BLaER1 treated with 17β-estradiol and CSF1 and Interleukin-3, amounts not matched to agents 10 nM and 100 nM (cell line): ENCODE results near the gene ST8SIA2.

Experiments used
- H3K27ac ChIP-seq, 11 experiments: shearing (Covaris generic); formaldehyde crosslinking; 2 replicates each; pipeline ENCODE4 v1.8.1; 2022
- H3K27me3 ChIP-seq, 11 experiments: shearing (Covaris generic); formaldehyde crosslinking; 2 replicates each; pipeline ENCODE4 v1.8.1; 2022
- H3K36me3 ChIP-seq, 11 experiments: shearing (Covaris generic); formaldehyde crosslinking; 2 replicates each; pipeline ENCODE4 v1.8.1; 2022
- H3K4me1 ChIP-seq, 10 experiments: shearing (Covaris generic); formaldehyde crosslinking; 2 replicates each; pipeline ENCODE4 v1.8.1; 2022
- H3K4me2 ChIP-seq, 11 experiments: shearing (Covaris generic); formaldehyde crosslinking; 2 replicates each; pipeline ENCODE4 v1.8.1; 2022
- H3K4me3 ChIP-seq, 10 experiments: shearing (Covaris generic); formaldehyde crosslinking; 2 replicates each; pipeline ENCODE4 v1.8.1; 2022
- H3K9ac ChIP-seq, 11 experiments: shearing (Covaris generic); formaldehyde crosslinking; 2 replicates each; pipeline ENCODE4 v1.8.1; 2022
- H3K9me3 ChIP-seq, 11 experiments: shearing (Covaris generic); formaldehyde crosslinking; replicated peaks in 1 of 11; 2 replicates each; pipeline ENCODE4 v1.8.1; 2022
- H4K20me1 ChIP-seq, 11 experiments: shearing (Covaris generic); formaldehyde crosslinking; 2 replicates each; pipeline ENCODE4 v1.8.1; 2022
- Cebpa-rat ChIP-seq, 11 experiments: shearing (Covaris generic); IDR thresholded peaks; 2 replicates each; pipeline ENCODE4 v1.8.1; 2022

ST8SIA2 gene

GRCh38 chr15:92405942-92406341 is 12.3 kb downstream of the ST8SIA2 start:
- Histone ChIP-seq H4K20me1 (peaks cover 0 to 17% (median 0%) of the 10 kb centered on the region in 11 experiments; a peak in 5 of 22 replicates), H3K27ac (no peak overlapping the region), H3K27me3 (no peaks in the 10 kb centered on the region), H3K36me3 (peaks cover 0 to 42% (median 26%) of the 10 kb centered on the region in 11 experiments; a peak in 12 of 22 replicates), H3K9ac (no peak overlapping the region), H3K9me3 (no peaks in the 10 kb centered on the region), H3K4me3 (no peak overlapping the region), H3K4me1 (peaks cover 0 to 5% (median 1%) of the 10 kb centered on the region in 10 experiments; a peak in 10 of 20 replicates), H3K4me2 (no peak overlapping the region)
- no peak for TF ChIP-seq Cebpa-rat (IDR thresholded peaks at IDR 0.05)

GRCh38 chr15:92407321-92407720 is 13.6 kb downstream of the ST8SIA2 start:
- TF ChIP-seq Cebpa-rat (IDR thresholded peaks at IDR 0.05): no peak
- Histone ChIP-seq H3K27me3 (no peaks in the 10 kb centered on the region), H3K9me3 (no peaks in the 10 kb centered on the region), H4K20me1 (peaks cover 0 to 19% (median 0%) of the 10 kb centered on the region in 11 experiments; a peak in 5 of 22 replicates), H3K36me3 (peaks cover 0 to 38% (median 17%) of the 10 kb centered on the region in 11 experiments; a peak in 12 of 22 replicates), H3K9ac (no peak overlapping the region), H3K27ac (no peak overlapping the region), H3K4me1 (peaks cover 0 to 15% (median 5%) of the 10 kb centered on the region in 10 experiments; a peak in 11 of 20 replicates), H3K4me3 (no peak overlapping the region), H3K4me2 (no peak overlapping the region)

- Histone ChIP-seq H3K27me3 (no peaks in the 10 kb centered on the region), H3K9ac (no peak overlapping the region), H3K4me3 (no peak overlapping the region), H3K9me3 (no peaks in the 10 kb centered on the region), H3K27ac (no peak overlapping the region), H3K4me1 (peaks cover 0 to 15% (median 5%) of the 10 kb centered on the region in 10 experiments; a peak in 11 of 20 replicates), H3K36me3 (peaks cover 0 to 34% (median 17%) of the 10 kb centered on the region in 11 experiments; a peak in 12 of 22 replicates), H4K20me1 (peaks cover 0 to 19% (median 0%) of the 10 kb centered on the region in 11 experiments; a peak in 5 of 22 replicates), H3K4me2 (no peak overlapping the region)
- no peak for TF ChIP-seq Cebpa-rat (IDR thresholded peaks at IDR 0.05)
Measured at GRCh38 chr15:92407916-92408315, 14.2 kb downstream of the ST8SIA2 start.

DNA sequence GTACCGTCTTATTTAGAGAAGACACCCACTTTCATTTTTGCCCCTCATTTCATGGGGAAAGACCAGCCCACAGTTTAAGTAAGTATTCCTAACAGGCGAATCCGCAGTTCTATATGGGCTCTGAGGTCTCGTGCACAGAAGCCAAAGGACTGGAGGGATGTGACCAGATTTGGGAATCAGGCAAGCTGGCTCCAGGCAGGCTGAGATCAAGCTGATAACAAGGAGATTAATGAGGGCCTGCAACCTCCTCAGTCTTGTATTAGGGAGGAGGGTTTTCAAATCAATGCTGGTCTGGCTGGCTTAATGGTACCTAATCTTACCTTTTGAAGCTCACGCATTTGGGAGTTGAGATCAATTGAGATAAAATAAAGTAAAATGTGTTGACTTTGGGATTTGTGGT is 15.3 kb downstream of the ST8SIA2 start:
- TF ChIP-seq Cebpa-rat (IDR thresholded peaks at IDR 0.05): no peak
- no peaks in the 10 kb centered on the region for H3K27me3 ChIP-seq
- peaks cover 0 to 21% (median 0%) of the 10 kb centered on the region in 11 experiments; a peak in 3 of 22 replicates for H4K20me1 ChIP-seq
- no peak overlapping the region for H3K4me2 ChIP-seq
- no peak overlapping the region for H3K27ac ChIP-seq
- peaks cover 0 to 15% (median 5%) of the 10 kb centered on the region in 10 experiments; a peak in 11 of 20 replicates for H3K4me1 ChIP-seq
- H3K36me3 ChIP-seq: peaks cover 0 to 31% (median 17%) of the 10 kb centered on the region in 11 experiments; a peak in 16 of 22 replicates
- H3K9me3 ChIP-seq: no peaks in the 10 kb centered on the region
- no peak overlapping the region for H3K4me3 ChIP-seq
- no peak overlapping the region for H3K9ac ChIP-seq

DNA sequence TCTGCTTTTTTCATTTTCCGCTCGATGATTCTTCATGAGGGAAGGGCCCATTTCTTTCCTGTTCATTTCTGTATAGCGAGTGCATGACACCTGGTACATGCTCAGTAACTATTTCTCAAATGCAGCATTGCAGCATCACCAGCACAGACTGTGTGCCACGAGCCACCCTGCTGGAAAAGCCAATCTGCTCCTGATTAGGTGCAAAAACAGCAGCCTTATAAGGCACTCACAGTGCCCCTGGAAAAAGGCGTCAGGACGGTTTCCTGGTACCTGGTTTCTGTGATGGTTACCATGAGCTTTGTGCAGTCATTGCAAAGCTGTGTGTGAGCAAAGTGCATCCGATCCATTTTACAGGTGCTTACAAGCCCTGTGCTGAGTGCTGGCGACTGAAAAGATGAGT is 15.8 kb downstream of the ST8SIA2 start:
- no peaks in the 10 kb centered on the region for H3K27me3 ChIP-seq
- no peak overlapping the region for H3K4me3 ChIP-seq
- no peak overlapping the region for H3K27ac ChIP-seq
- peaks cover 0 to 21% (median 0%) of the 10 kb centered on the region in 11 experiments; a peak in 3 of 22 replicates for H4K20me1 ChIP-seq
- H3K36me3 ChIP-seq: peaks cover 0 to 37% (median 19%) of the 10 kb centered on the region in 11 experiments; a peak in 16 of 22 replicates
- TF ChIP-seq Cebpa-rat (IDR thresholded peaks at IDR 0.05): no peak
- H3K4me1 ChIP-seq: peaks cover 0 to 15% (median 5%) of the 10 kb centered on the region in 10 experiments; a peak in 11 of 20 replicates
- H3K9me3 ChIP-seq: no peaks in the 10 kb centered on the region
- H3K4me2 ChIP-seq: no peak overlapping the region
- H3K9ac ChIP-seq: no peak overlapping the region

DNA sequence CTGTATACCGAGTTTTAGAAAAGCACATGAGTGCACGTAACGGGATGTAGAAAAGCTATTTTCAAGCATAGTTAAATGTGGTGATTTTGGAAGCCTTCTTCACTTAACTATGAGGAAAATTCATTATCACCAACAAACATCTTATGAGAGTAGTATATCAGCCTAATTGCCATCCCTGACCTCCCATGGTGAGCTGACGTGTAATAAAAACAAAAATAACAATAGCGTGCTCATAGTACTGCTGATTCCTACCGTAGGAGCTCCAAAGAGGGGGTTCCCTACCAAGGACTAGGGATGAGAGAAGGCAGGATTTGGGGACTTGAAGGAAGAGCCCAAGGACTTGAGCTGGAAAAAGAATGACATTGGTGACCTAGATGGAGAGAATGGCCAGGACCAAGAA is 16.9 kb downstream of the ST8SIA2 start:
- Histone ChIP-seq H3K9me3 (no peaks in the 10 kb centered on the region), H3K9ac (no peak overlapping the region), H3K4me3 (no peak overlapping the region), H3K36me3 (peaks cover 0 to 42% (median 28%) of the 10 kb centered on the region in 11 experiments; a peak in 16 of 22 replicates), H3K4me2 (peak overlapping the region in 6 of 11 experiments; percentile 14 to 43 (median 30); a peak in 6 of 22 replicates), H3K27ac (no peak overlapping the region), H3K4me1 (peaks cover 0 to 15% (median 5%) of the 10 kb centered on the region in 10 experiments; a peak in 11 of 20 replicates), H3K27me3 (no peaks in the 10 kb centered on the region), H4K20me1 (peaks cover 0 to 21% (median 0%) of the 10 kb centered on the region in 11 experiments; a peak in 3 of 22 replicates)
- TF ChIP-seq Cebpa-rat (IDR thresholded peaks at IDR 0.05): no peak

DNA sequence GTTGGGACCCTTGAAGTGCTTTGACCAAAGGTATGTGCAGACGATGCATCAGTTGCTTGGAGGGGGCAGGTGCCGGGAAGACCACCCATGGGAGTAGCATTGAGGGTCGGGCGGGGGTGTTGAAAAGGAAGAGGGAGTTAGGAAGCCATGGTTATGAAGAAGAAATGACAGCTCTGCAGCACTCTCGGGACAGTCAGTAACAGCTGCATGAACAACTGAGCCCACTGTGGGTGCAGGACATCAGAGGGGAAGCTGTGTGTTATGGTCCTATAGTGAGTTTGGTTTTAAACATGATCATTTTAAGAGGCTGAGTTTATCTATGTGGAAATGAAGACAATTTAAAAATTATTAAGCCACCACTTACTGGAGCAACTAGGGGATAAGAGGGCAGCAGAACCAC is 17.6 kb downstream of the ST8SIA2 start:
- no peak overlapping the region for H3K4me3 ChIP-seq
- peaks cover 0 to 46% (median 27%) of the 10 kb centered on the region in 11 experiments; a peak in 16 of 22 replicates for H3K36me3 ChIP-seq
- no peak overlapping the region for H3K27ac ChIP-seq
- peak overlapping the region in 6 of 11 experiments; percentile 14 to 43 (median 30); a peak in 10 of 22 replicates for H3K4me2 ChIP-seq
- no peak for TF ChIP-seq Cebpa-rat (IDR thresholded peaks at IDR 0.05)
- H3K9ac ChIP-seq: no peak overlapping the region
- no peaks in the 10 kb centered on the region for H3K27me3 ChIP-seq
- no peaks in the 10 kb centered on the region for H3K9me3 ChIP-seq
- peaks cover 0 to 15% (median 5%) of the 10 kb centered on the region in 10 experiments; a peak in 11 of 20 replicates for H3K4me1 ChIP-seq
- H4K20me1 ChIP-seq: peaks cover 0 to 21% (median 0%) of the 10 kb centered on the region in 11 experiments; a peak in 2 of 22 replicates

DNA sequence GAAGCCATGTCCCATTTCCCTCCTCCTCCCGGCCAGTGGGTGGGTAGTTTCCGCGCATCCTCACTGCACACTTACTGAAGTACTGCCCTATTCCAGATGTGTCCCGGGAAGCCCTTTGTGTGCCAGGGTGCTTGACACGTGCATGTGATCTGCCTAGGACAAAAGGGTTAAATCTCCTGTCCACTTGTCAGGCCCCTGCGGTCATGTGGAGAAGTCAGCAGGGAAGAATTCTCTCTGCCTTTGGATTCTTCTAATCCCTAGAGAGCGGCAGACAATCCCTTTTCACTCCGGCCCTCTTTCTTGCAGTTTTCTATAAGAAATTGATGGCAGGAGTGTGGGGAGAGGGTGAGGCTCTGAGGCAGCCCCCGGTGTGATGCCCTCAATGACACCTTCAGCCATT is 19.8 kb downstream of the ST8SIA2 start:
- H3K9me3 ChIP-seq: peaks cover 0 to 5% (median 0%) of the 10 kb centered on the region in 11 experiments; a peak in 1 of 22 replicates
- peaks cover 0 to 55% (median 39%) of the 10 kb centered on the region in 11 experiments; a peak in 16 of 22 replicates for H3K36me3 ChIP-seq
- H3K27ac ChIP-seq: no peak overlapping the region
- no peak overlapping the region for H3K9ac ChIP-seq
- H3K4me2 ChIP-seq: no peak overlapping the region
- no peaks in the 10 kb centered on the region for H3K27me3 ChIP-seq
- peaks cover 0 to 21% (median 0%) of the 10 kb centered on the region in 11 experiments; a peak in 2 of 22 replicates for H4K20me1 ChIP-seq
- H3K4me3 ChIP-seq: no peak overlapping the region
- peaks cover 0 to 20% (median 8%) of the 10 kb centered on the region in 10 experiments; a peak in 12 of 20 replicates for H3K4me1 ChIP-seq
- no peak for TF ChIP-seq Cebpa-rat (IDR thresholded peaks at IDR 0.05)

DNA sequence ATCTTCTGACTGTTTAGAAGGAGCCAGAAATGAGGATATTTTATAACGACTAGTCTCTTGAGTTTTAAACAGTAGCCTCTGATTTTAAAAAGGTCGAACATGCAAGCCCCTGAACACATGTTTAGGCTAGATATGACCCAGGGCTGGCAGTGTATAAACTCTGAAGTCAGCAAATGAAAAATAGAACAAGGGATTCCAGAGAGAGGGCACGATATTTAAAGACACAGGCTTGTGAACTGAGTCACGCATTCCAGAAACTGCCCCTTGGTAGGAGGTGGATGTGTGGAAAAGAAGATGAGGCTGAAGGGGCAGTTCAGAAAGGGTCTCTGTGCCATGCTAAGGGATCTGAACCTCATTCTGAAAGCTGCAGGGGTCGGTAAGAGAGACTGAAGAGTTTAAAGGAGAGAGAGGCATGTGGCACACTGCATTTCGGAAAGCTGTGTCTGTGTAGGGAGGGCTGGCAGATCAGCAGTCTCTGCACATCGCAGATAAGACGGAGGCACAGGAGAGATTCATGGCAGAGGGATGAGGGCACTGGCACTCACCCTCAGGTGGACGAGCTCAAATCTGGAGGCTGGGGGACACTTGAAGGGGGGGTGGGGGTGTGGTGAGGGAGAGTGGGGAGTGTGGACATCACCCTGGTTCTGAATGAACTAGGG is 22.1 kb downstream of the ST8SIA2 start:
- Histone ChIP-seq H3K9me3 (peaks cover 0 to 5% (median 0%) of the 10 kb centered on the region in 11 experiments; a peak in 1 of 22 replicates), H3K27me3 (no peaks in the 10 kb centered on the region), H4K20me1 (peaks cover 0 to 12% (median 0%) of the 10 kb centered on the region in 11 experiments; a peak in 1 of 22 replicates), H3K4me3 (no peak overlapping the region), H3K4me2 (no peak overlapping the region), H3K27ac (no peak overlapping the region), H3K36me3 (peaks cover 0 to 67% (median 36%) of the 10 kb centered on the region in 11 experiments; a peak in 16 of 22 replicates), H3K9ac (no peak overlapping the region), H3K4me1 (peaks cover 0 to 17% (median 8%) of the 10 kb centered on the region in 10 experiments; a peak in 12 of 20 replicates)
- no peak for TF ChIP-seq Cebpa-rat (IDR thresholded peaks at IDR 0.05)
